Right lobe of liver (tissue), 4 donors: ENCODE measurements around the gene IQSEC1.

Experiments
- CTCF ChIP-seq, 4 donors: fragments of 200-600 bp in 3 of 4; fragments of 450-650 bp in 1 of 4; IDR thresholded peaks; one replicate each; pipeline versions ENCODE4 v1.5.1 to v1.8.0; 2016 to 2022; ENCODE audit warnings: antibody characterized with exemption in 4 of 4, mild to moderate bottlenecking in 2 of 4
- POLR2A ChIP-seq: fragments of 450-650 bp; IDR thresholded peaks from one replicate; pipeline ENCODE4 v1.6.1; 2017; ENCODE audit warnings: antibody characterized with exemption, mild to moderate bottlenecking
- donor health status: DM: no; HTN: no; CAD: no.
- donor health status: DM: no; HTN: no; CAD: no.
- donor health status: DM: no; HTN: yes; CAD: no.

GRCh38 chr3:13018561-13019242 lies 54.5 kb downstream of the IQSEC1 start:
- TF ChIP-seq CTCF (IDR thresholded peaks at IDR 0.05) (no peak), POLR2A (no peak)
